Measurements from ENCODE around the gene DHX30.

GRCh38 chr3:47802734-47803479, at the start of gene DHX30:
- TF ChIP-seq EZH2 (IDR thresholded peaks at IDR 0.05; ENCODE audit: low read length) (no peak), CTCF (optimal IDR thresholded peaks at IDR 0.05 in 1 of 3, IDR thresholded peaks at IDR 0.05 in 1 of 3, conservative IDR thresholded peaks at IDR 0.05 in 1 of 3; ENCODE audit: extremely low read depth in 1 of 3, insufficient read depth in 2 of 3, low read length in 3 of 3) (no peak)
